ENCODE data around the gene CNGA3.
A peak's percentile ranks its signal among the peaks of the same experiment; 100 is the strongest.

CNGA3 gene

DNA sequence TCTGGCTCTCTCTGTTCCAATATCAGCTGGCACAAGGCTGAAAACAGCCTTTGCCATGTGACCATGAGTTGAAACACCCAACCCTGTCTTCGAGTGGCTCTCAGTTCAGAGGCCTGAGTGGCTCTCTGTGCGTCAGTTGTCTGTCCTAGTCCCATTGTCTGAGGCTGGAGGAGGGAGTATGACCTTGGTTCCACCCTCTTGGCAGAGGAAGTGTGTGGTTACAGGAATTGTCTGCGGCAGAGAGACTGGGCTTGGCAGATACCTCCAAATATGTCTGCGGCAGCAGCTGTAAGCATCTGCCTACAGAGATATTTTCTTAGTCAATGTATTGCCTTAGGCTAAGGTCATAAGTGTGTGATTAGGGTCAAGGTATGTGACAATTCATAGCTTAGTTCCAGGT lies 32.6 kb downstream of the CNGA3 start:
- DNase-seq, result no peak

DNA sequence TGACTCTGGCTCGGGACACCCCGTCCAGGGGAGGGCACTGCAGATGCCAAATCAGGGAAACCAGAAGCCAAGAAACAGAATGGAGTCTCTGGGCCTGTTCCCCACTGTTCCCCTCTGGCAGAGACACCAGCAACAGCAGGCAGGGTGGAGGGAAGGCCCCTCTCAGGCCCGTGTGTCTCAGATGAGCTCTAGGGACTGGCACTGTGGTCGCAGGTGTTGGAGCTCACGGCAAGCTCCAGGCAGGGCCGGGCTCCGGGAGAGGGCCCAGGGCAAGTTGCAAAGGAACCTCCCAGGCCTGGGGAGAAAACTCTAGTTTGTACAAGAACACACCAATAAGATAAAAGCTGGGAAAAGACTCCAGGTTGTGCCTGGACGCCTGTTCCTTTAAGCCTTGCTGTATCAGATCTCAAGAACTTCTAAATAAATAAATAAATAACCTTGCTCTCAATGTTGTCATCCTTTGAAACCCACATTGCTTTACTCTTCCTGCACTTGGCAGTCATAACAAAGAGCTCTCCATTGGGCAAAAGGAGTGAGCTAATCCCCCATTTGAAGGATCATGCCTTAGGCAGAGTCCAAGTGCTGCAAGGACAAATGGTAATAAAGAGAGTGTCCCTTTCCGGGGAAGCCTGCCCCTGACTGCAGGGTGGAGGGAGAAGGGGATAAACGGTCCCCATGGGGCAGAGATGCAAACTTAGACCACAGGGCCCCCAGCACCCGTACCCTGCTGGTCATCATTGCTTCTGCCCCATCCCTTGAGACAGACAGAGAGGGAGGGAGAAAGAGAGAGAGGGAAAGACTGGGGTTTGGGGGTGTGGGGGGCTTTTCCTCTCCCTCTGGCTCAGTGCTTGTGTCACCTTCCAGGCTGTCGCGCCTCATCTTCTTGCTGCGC lies 33.3 kb downstream of the CNGA3 start:
- no peak for DNase-seq

- no peak for DNase-seq
Observed at GRCh38 chr2:98380203-98380535, 33.9 kb downstream of the CNGA3 start.

DNA sequence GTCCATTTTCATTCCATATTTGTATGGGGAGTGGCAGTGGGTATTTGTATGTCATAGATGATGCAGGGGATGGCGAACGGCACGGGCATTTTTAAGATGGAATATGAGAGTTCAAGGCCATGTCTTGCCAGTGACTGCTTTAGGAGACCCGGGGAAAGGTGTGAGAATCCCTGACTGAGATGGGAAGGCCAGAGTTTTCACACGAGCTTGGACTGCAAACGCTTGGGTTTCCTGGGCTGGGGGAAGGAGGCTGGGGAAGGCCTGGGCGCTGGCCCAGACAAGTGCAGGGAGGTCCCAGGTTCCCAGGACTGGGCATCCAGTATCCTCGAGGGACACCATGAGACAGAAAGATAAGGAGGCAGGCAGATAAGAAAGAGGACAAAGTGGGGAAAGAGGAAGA lies 35.2 kb downstream of the CNGA3 start:
- DNase-seq, result no peak

DNA sequence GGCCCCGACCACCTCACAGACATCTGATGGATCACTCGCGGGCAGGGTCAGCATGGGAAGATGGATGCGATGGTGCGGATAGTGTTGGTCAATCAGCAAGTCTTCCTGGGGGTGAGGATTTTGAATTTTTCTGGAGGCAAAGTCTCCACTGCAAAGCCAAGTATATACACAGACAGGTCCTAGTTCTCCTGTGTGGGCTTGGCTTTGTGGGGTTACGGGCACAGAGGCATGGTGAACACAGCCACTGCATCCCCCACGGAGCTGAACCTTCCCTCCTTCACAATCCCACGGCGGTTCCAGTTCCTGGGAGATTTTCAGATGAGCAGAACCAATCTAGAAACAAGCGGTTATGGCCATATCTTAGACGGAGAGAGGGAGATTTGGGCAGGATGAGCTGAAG lies 35.8 kb downstream of the CNGA3 start:
- DNase-seq, result no peak

- no peak for DNase-seq
Observed at GRCh38 chr2:98382739-98383138, 36.5 kb downstream of the CNGA3 start.

DNA sequence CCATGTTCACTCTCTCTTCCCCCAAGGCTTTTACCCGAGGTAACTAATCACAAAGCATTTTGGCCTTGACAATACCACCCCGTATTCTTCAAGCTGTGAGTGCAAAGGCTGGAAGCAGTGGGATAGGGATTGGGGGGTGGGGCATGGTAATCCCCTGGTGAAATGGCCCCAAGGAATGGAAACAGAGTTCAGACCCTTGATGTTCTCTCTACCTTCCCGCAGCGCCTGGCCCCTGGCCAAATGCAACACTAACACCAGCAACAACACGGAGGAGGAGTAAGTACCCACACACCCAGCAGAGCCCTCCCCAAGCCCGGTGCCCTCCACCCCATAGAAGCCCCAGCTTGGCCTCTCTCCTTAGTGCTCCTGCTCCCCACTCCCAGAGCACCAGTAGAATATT lies 36.9 kb downstream of the CNGA3 start:
- DNase-seq, result no peak

DNA sequence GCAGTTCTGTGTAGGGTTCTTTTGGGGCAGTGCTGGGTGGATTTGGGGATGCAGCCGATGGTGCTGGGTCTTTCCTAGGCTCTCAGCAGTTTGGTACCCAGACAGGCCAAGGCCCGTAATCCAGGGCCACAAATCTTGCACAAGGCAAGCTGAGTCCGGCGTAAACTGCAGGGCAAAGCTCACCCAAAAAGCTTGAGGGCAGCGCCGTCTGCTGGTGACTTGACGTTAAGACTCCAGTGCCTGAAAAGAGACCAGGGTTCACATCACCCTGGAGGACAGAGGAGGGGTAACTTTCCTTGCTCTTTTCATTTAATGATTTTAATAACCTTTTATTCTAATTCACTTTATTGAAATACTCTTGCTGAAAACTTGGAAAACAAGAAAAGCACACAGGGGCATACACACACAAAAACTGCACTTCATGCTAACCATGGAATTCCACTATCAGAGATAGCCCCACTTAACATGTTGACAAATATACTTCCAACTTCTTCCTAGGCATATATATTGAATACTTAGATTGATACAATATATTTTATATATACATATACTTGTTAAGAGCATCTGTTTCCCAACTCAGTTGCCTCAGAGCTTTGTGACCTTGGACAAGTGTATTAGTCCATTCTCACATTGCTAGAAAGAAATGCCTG lies 38.9 kb downstream of the CNGA3 start:
- DNase-seq, result peak; percentile 68

DNA sequence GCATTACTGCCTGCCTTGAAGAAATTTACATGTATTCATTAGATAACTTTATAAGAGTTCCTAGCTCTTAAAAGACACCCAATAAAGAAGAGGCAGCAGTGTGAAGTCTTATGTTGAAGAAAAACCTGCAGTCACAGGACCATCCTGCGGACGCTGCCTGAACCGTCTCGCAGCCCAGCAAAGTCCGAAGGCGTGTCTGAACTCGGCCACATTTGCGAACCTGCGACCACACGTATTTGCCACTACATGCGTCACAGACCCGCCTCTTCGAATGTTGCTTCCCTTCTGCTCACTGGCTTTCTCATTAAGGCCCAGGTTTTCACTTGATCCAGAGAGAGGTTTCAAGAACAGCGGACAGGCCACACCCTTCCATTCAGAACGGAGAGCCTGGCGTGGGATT lies 41.2 kb downstream of the CNGA3 start:
- DNase-seq, result no peak

DNA sequence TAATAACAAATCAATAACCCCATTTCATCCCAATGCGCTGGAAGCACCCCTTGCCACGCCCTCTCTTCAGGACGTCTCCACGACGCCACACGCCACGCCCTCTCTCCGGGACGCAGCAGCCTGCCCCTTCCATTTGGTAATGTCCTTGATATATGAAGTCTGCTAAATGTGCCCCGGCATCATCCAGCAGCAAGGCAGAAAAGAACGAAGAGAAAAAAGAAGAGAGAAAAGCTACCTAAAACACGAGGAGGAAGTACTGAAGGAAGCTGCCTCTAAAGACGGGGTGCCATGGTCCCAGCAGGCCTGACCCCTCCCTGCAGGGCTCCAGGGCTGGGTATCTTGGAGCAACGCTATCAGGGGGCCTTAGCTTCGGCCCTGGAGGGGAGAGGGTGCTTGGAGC lies 41.8 kb downstream of the CNGA3 start:
- DNase-seq, result no peak

GRCh38 chr2:98388601-98389250 lies 42.5 kb downstream of the CNGA3 start:
- DNase-seq, result no peak

DNA sequence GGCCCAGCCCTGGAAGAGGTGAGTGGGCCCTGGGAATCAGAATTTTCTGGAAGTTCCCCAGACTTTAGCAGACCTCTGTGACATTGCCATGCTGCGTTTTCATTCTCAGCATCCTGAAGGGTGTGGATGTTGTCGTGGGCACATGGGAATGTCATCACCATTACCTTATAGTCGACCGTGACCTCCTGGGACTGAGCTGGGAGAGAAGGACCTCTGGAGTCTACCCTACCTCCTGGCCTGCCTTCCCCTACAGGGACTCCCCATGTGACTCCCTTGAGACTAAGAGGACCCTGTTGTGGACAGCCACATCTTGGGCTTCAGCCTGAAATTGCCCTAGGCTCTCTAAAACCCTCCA lies 43.0 kb downstream of the CNGA3 start:
- DNase-seq, result no peak

DNA sequence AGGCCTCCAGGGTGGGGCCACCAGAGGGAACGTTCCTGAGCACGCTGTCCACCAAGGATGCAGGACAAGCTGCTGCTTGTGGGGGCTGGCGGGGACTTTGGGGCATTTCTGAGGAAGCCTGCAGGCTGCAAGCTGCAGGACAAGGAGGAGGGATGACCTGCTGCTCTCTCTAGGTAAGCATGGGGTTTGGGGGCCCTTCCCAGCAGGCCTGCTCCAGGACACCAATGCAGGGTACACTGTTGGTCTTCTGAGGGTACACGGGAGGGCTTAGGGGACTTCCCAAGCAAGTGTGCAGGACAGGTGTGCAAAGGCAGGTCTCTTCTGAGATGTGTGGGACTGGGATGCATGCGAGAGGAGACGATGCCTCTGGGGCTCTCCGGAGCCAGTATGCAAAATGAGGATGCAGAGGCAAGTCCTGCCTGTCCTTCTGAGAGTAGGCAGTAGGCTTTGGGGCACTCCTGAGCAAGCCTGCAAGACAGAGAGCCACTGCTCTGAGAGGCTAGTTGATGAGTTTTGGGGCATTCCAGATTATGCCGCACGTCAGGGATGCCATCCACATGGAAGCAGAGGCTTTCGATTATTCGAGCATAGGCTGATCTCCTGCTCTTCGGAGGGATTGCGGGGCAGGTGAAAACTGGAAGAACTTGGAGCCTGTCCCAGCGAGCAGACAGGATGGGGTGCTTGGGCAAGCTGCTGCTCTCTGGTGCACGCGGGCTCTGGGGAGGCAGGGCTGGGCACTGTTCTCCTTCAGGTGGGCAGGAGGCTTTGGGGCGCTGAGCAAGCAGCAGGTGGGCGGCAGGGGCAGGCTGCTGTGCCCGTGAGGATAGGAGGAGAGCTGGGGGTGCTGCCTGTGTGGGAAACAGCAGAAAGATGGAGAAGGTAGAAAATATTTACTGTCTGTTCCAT lies 44.6 kb downstream of the CNGA3 start:
- no peak for DNase-seq

GRCh38 chr2:98391581-98392270 lies 45.5 kb downstream of the CNGA3 start:
- DNase-seq, result no peak

DNA sequence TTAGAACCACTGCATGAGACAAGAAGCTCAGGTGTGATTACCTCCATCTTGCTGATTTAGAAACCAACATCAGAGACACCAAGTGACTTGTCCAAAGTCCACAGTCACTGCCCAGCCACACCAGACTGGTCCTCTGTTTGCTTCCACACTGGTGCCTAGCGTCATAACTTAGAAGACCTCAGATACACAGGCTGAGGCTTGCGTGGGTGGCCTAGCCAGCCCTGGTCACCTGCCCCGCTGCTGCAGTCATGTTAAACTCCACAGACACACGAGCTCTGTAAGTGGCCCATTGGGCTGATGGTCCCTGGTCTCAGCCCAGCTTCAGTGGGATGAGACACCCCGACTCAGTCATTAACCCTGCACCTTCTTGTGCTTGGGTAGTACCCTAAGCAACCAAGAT lies 47.1 kb downstream of the CNGA3 start:
- DNase-seq, result no peak

- no peak for DNase-seq
Observed at GRCh38 chr2:98394595-98395153, 48.4 kb downstream of the CNGA3 start.

DNA sequence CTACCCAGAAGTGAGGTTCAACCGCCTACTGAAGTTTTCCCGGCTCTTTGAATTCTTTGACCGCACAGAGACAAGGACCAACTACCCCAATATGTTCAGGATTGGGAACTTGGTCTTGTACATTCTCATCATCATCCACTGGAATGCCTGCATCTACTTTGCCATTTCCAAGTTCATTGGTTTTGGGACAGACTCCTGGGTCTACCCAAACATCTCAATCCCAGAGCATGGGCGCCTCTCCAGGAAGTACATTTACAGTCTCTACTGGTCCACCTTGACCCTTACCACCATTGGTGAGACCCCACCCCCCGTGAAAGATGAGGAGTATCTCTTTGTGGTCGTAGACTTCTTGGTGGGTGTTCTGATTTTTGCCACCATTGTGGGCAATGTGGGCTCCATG lies 49.7 kb downstream of the CNGA3 start:
- no peak for DNase-seq

GRCh38 chr2:98396745-98397355 lies 50.6 kb downstream of the CNGA3 start:
- no peak for DNase-seq

DNA sequence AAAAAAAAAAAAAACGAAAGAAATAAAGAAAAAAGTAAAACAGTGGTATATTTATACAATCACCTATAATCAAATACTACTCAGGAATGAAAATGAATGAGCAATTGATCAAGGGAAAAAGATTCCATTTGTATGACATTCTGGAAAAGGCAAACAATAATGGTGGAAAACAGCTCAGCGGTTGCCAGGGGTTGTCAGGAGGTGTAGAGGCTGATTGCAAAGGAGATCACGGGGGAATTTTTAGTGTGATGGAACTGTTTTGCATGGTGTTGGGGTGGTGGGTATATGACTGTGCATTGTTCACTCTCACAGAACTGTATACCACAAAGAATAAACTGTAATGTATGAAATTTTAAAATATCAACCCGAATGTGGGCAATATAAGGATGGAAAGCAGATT lies 52.9 kb downstream of the CNGA3 start:
- no peak for DNase-seq

- DNase-seq, result no peak
Observed at GRCh38 chr2:98403878-98404277, 57.6 kb downstream of the CNGA3 start.

DNA sequence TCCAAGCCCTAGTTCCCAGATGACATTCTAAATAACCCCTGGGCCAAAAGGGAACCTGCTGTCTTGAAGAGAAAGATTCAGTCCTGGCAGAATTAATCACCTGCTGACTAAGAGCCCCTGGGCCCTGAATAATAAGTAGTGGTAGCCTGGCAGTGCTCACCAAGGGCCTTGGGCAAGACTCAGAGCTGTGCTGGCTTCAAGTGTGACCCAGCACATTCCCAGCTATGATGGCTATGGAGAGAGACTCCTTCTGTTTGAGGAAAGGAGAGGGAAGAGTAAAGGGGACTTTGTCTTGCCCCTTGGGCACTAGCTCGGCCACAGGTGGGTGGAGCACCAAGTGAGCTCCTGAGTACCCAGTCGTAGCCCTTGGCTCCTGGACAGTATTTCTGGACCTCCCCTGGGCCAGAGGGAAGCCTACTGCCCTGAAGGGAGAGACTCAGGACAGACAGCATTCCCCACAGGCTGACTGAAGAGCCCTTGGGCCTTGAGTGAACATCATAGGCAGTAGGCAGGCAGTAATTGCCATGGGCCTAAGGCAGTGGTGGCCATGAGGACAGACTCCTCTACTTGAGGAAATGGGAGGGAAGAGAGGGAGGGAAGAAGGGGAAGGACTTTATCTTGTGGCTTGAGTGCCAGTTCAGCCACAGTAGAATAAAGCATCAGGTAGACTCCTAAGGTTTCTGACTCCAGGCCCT lies 58.4 kb downstream of the CNGA3 start:
- DNase-seq, result no peak
